Right atrium auricular region (tissue), 2 donors: Measurements from ENCODE around the gene ZFX. TPM values are rescaled to one million over a fixed set of nuclear protein-coding genes. Genes with fewer than 3 reads are reported as not detected.

Source experiments
- DNase-seq: peaks from one replicate; pipeline ENCODE4 v3.0.0-alpha.2; 2019; ENCODE audit warnings: low spot score
- H3K27ac ChIP-seq, 2 donors: fragments of 200-600 bp; sonication (generic); 1 replicate in 1 of 2; 2 replicates in 1 of 2; pipeline ENCODE4 v1.5.1; 2016 to 2019
- H3K27me3 ChIP-seq, 2 donors: fragments of 200-600 bp; sonication (generic); one replicate each; pipeline versions ENCODE4 v1.5.1 to v1.6.0; 2017 to 2019
- H3K36me3 ChIP-seq: fragments of 200-600 bp; sonication (generic); one replicate; pipeline ENCODE4 v1.5.1; 2016
- H3K4me1 ChIP-seq, 2 donors: fragments of 200-600 bp; sonication (generic); one replicate each; pipeline versions ENCODE4 v1.5.1 to v1.6.0; 2017 to 2019
- H3K4me3 ChIP-seq, 2 donors: fragments of 200-600 bp; sonication (generic); 1 replicate in 1 of 2; 2 replicates in 1 of 2; pipeline ENCODE4 v1.5.1; 2017 to 2019; ENCODE audit warnings: mild to moderate bottlenecking in 1 of 2, moderate library complexity in 1 of 2
- H3K9me3 ChIP-seq, 2 donors: fragments of 200-600 bp; sonication (generic); one replicate each; pipeline ENCODE4 v1.5.1; 2019
- CTCF ChIP-seq, 2 donors: fragments of 200-600 bp; sonication (generic); IDR thresholded peaks; one replicate each; pipeline ENCODE4 v1.5.1; 2019; ENCODE audit warnings: antibody characterized with exemption in 2 of 2
- total RNA-seq, 2 donors: library from RNA; depleted of rRNA; stranded (reverse); fragments of >200 nt; gene quantifications; one replicate each; pipeline ENCODE4 v1.1.0, GENCODE V29; 2016

ZFX gene
- total RNA-seq, 2 donors from 2014 or later: 32.6 to 36.6 TPM

- Histone ChIP-seq H3K4me3 (no peak overlapping the region), H3K36me3 (no peaks in the 10 kb centered on the region), H3K4me1 (no peaks in the 10 kb centered on the region), H3K9me3 (no peaks in the 10 kb centered on the region), H3K27ac (no peak overlapping the region), H3K27me3 (no peaks in the 10 kb centered on the region)
- no peak for DNase-seq
- no peak for TF ChIP-seq CTCF (IDR thresholded peaks at IDR 0.05)
Observed at GRCh38 chrX:24264383-24264782, 114.9 kb downstream of the ZFX start.

Other genes starting within 250 kb of the ZFX start
- gene APOO, start 241.8 kb upstream of the ZFX start, total RNA-seq: 10 to 100 TPM; 27.1 to 63.3 TPM
- gene CXorf58, start 241.7 kb upstream of the ZFX start, total RNA-seq: not detected
- gene KLHL15, start 122.5 kb upstream of the ZFX start, total RNA-seq: 1 to 10 TPM; 5.7 to 6.9 TPM
- gene EIF2S3, start 94.8 kb upstream of the ZFX start, total RNA-seq: 10 to 100 TPM; 61.6 to 64.9 TPM
- gene SUPT20HL2, start 164.3 kb downstream of the ZFX start, total RNA-seq: not detected
- not detected for gene SUPT20HL1, start 210.9 kb downstream of the ZFX start, total RNA-seq